Measurements from ENCODE around the gene ITPKB.

The ITPKB gene

DNA sequence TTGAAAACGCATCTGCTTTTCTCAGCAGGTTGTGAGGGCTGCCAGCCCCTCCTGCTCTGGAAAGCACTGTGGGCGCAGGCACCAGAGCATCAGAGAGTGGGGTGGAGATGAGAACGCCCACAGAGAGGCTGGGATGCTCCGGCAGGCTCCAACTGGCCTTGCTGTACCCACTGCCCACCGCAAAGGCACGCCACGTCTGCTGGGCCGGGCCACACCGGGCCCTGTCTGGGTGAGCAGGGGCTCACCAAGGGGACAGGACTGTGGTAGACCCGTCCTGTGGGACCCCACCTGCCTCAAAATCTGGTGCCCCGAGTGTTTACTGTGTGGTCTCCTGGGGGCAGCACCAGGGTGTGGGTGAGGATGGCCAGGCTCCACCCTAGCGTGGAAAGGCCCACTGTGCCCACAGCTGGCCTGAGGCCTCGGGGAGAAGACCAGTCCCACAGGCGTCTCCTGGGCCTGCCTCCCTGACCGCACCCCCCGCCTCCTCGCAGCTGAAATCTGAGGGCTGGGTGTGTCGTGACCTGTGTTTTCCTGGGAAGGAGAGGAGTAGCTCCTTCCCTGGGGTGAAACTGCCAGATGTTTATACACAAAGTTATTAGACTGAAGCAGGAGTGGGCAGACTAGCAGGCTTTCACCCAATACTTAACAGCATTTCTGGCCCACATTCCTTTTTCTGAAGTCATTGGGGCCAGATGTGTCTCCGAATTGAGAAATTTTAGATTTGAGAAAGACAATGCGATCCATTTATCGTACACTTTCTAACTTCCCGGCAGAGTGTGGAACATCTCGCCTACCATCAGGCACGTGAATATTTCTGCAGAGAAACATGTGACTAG is 136.7 kb downstream of the ITPKB start:
- Histone ChIP-seq H3K23ac (ENCODE audit: low read depth, low read length, poor library complexity) (no peak overlapping the region), H3K4me3 (ENCODE audit: low read length in 2 of 2) (no peak overlapping the region), H3K27me3 (ENCODE audit: control insufficient read depth in 3 of 3, insufficient read depth in 3 of 3, low read depth in 1 of 3, low read length in 3 of 3) (peaks cover 0 to 53% (median 0%) of the 10 kb centered on the region in 3 experiments), H3K9ac (ENCODE audit: low read depth, low read length, poor library complexity) (no peak overlapping the region), H3K79me1 (ENCODE audit: low read depth, low read length) (no peaks in the 10 kb centered on the region), H2BK120ac (ENCODE audit: low read depth, low read length) (no peak overlapping the region), H2BK5ac (ENCODE audit: low read length) (no peak overlapping the region), H2AK5ac (ENCODE audit: low read depth, low read length) (peak overlapping the region; percentile 53), H3K4ac (ENCODE audit: low read length) (no peak overlapping the region), H2BK15ac (ENCODE audit: low read length) (no peak overlapping the region), H3K4me1 (ENCODE audit: control insufficient read depth in 2 of 2, insufficient read depth in 1 of 2, low read depth in 1 of 2, low read length in 2 of 2) (peaks cover 3 to 24% of the 10 kb centered on the region in 2 donors), H3K9me3 (replicated peaks in 1 of 2; ENCODE audit: control insufficient read depth in 2 of 2, insufficient read depth in 1 of 2, low read depth in 1 of 2, low read length in 2 of 2) (no peaks in the 10 kb centered on the region), H3K18ac (ENCODE audit: low read length) (peak overlapping the region; percentile 54), H4K8ac (ENCODE audit: low read depth, low read length) (no peak overlapping the region), H3K14ac (ENCODE audit: low read length) (no peak overlapping the region), H4K91ac (ENCODE audit: low read depth, low read length, poor library complexity) (no peak overlapping the region), H2BK12ac (ENCODE audit: low read length) (no peak overlapping the region), H3K27ac (replicated peaks; ENCODE audit: low read length) (no peak overlapping the region), H3K4me2 (ENCODE audit: insufficient read depth, low read length, poor library complexity, severe bottlenecking) (no peak overlapping the region), H3K36me3 (replicated peaks in 1 of 2; ENCODE audit: control insufficient read depth in 2 of 2, insufficient read depth in 2 of 2, low read length in 2 of 2) (no peaks in the 10 kb centered on the region), H2AFZ (ENCODE audit: low read length) (no peak overlapping the region)
- WGBS, 2 donors (ENCODE audit: extremely low coverage in 2 of 2, insufficient read length in 2 of 2, insufficient replicate concordance in 1 of 2), result no CpG with 5 or more reads among the region's 24 CpGs
- DNase-seq (ENCODE audit: low spot score), result no peak

DNA sequence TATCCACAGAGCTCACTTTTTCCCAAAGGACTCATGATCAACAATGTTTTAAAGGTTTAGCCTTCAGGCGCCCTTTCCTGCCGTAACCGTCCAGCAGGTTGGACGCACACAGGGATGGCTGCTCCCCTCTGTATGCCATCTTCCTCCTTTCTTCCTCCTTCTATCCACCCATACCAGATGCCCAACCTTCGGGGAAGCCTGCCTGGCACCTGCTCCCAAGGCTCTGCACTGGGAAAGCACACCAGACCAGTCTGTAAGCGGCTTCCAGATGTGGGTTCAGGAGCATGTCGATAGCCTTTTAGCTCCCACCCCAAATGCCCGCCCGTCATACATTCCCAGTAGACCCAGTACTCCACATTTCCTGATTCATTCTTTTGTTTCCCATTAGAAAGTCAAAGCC is 137.6 kb downstream of the ITPKB start:
- Histone ChIP-seq H2AFZ (ENCODE audit: low read length) (no peak overlapping the region), H3K4me3 (ENCODE audit: low read length in 2 of 2) (no peak overlapping the region), H2BK12ac (ENCODE audit: low read length) (no peak overlapping the region), H3K18ac (ENCODE audit: low read length) (no peak overlapping the region), H2BK120ac (ENCODE audit: low read depth, low read length) (no peak overlapping the region), H3K4ac (ENCODE audit: low read length) (no peak overlapping the region), H4K91ac (ENCODE audit: low read depth, low read length, poor library complexity) (no peak overlapping the region), H3K14ac (ENCODE audit: low read length) (no peak overlapping the region), H3K36me3 (replicated peaks in 1 of 2; ENCODE audit: control insufficient read depth in 2 of 2, insufficient read depth in 2 of 2, low read length in 2 of 2) (no peaks in the 10 kb centered on the region), H3K27me3 (ENCODE audit: control insufficient read depth in 3 of 3, insufficient read depth in 3 of 3, low read depth in 1 of 3, low read length in 3 of 3) (peaks cover 0 to 44% (median 0%) of the 10 kb centered on the region in 3 experiments), H3K4me2 (ENCODE audit: insufficient read depth, low read length, poor library complexity, severe bottlenecking) (no peak overlapping the region), H3K9me3 (replicated peaks in 1 of 2; ENCODE audit: control insufficient read depth in 2 of 2, insufficient read depth in 1 of 2, low read depth in 1 of 2, low read length in 2 of 2) (no peaks in the 10 kb centered on the region), H3K23ac (ENCODE audit: low read depth, low read length, poor library complexity) (no peak overlapping the region), H2BK15ac (ENCODE audit: low read length) (no peak overlapping the region), H3K4me1 (ENCODE audit: control insufficient read depth in 2 of 2, insufficient read depth in 1 of 2, low read depth in 1 of 2, low read length in 2 of 2) (peaks cover 3 to 24% of the 10 kb centered on the region in 2 donors), H3K79me1 (ENCODE audit: low read depth, low read length) (no peaks in the 10 kb centered on the region), H3K9ac (ENCODE audit: low read depth, low read length, poor library complexity) (no peak overlapping the region), H2AK5ac (ENCODE audit: low read depth, low read length) (no peak overlapping the region), H2BK5ac (ENCODE audit: low read length) (no peak overlapping the region), H4K8ac (ENCODE audit: low read depth, low read length) (no peak overlapping the region), H3K27ac (replicated peaks; ENCODE audit: low read length) (no peak overlapping the region)
- WGBS, 2 donors (ENCODE audit: extremely low coverage in 2 of 2, insufficient read length in 2 of 2, insufficient replicate concordance in 1 of 2), result no CpG with 5 or more reads among the region's 9 CpGs
- no peak for DNase-seq (ENCODE audit: low spot score)

DNA sequence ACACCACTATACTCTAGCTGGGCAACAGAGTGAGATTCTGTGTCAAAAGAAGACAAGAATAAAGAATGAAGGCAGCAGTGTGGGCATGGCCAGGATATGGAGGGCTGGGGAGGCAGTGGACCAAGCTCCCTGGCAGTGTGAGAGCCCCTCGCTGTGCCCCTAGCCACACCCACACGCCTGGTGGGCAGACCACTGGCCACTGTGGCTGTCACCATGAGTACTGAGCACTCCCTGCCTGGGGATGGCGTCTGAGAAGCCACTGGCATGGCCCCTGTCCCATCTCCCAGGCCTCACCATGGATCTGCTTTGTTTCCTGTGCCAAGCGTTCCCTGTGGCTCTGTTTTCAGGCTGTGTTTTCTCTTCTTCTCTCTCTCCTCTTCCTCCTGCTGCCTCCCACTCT is 138.8 kb downstream of the ITPKB start:
- Histone ChIP-seq H3K27me3 (ENCODE audit: control insufficient read depth in 3 of 3, insufficient read depth in 3 of 3, low read depth in 1 of 3, low read length in 3 of 3) (peaks cover 0 to 32% (median 0%) of the 10 kb centered on the region in 3 experiments), H3K9me3 (replicated peaks in 1 of 2; ENCODE audit: control insufficient read depth in 2 of 2, insufficient read depth in 1 of 2, low read depth in 1 of 2, low read length in 2 of 2) (peaks cover 0 to 2% of the 10 kb centered on the region in 2 donors), H3K18ac (ENCODE audit: low read length) (peak overlapping the region; percentile 49), H3K27ac (replicated peaks; ENCODE audit: low read length) (no peak overlapping the region), H3K4me1 (ENCODE audit: control insufficient read depth in 2 of 2, insufficient read depth in 1 of 2, low read depth in 1 of 2, low read length in 2 of 2) (peaks cover 3 to 20% of the 10 kb centered on the region in 2 donors), H4K91ac (ENCODE audit: low read depth, low read length, poor library complexity) (peak overlapping the region; percentile 3), H4K8ac (ENCODE audit: low read depth, low read length) (no peak overlapping the region), H3K4me3 (ENCODE audit: low read length in 2 of 2) (no peak overlapping the region), H2BK15ac (ENCODE audit: low read length) (no peak overlapping the region), H3K36me3 (replicated peaks in 1 of 2; ENCODE audit: control insufficient read depth in 2 of 2, insufficient read depth in 2 of 2, low read length in 2 of 2) (no peaks in the 10 kb centered on the region), H2BK12ac (ENCODE audit: low read length) (no peak overlapping the region), H2AFZ (ENCODE audit: low read length) (no peak overlapping the region), H3K79me1 (ENCODE audit: low read depth, low read length) (no peaks in the 10 kb centered on the region), H2BK5ac (ENCODE audit: low read length) (no peak overlapping the region), H2BK120ac (ENCODE audit: low read depth, low read length) (no peak overlapping the region), H3K9ac (ENCODE audit: low read depth, low read length, poor library complexity) (no peak overlapping the region), H3K4me2 (ENCODE audit: insufficient read depth, low read length, poor library complexity, severe bottlenecking) (no peak overlapping the region), H3K14ac (ENCODE audit: low read length) (no peak overlapping the region), H3K4ac (ENCODE audit: low read length) (peak overlapping the region; percentile 85), H2AK5ac (ENCODE audit: low read depth, low read length) (peak overlapping the region; percentile 60), H3K23ac (ENCODE audit: low read depth, low read length, poor library complexity) (peak overlapping the region; percentile 9)
- WGBS, 2 donors (ENCODE audit: extremely low coverage in 2 of 2, insufficient read length in 2 of 2, insufficient replicate concordance in 1 of 2), result no CpG with 5 or more reads among the region's 4 CpGs
- DNase-seq (ENCODE audit: low spot score), result no peak

DNA sequence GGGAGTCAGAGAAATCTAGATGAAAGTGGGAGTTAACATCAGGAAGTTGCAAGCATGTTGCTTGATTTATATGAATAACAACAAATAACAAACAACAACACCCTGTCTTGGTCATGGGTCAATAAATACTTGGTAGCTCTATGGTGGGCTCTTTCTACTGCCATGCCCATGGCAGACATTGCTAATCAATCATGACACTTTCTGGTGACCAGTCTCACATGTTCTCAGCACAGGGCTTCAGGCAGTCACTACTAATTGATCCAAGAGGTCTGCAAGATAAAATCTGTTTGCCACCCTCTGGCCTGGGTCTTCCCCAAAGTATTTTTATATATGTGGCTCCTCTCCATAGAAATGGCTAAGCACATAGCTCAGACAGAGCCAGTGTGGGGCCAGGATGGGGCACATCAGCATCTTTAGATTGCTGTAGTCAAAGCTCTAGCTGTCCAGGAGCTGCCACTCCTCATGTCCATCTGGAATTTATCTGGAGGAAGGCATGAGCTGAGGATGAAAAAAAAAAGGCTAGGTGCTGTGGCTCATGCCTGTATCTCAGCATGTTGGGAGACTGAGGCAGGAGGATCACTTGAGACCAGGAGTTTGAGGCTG is 139.3 kb downstream of the ITPKB start:
- Histone ChIP-seq H3K79me1 (ENCODE audit: low read depth, low read length) (no peaks in the 10 kb centered on the region), H3K27ac (replicated peaks; ENCODE audit: low read length) (no peak overlapping the region), H4K8ac (ENCODE audit: low read depth, low read length) (no peak overlapping the region), H3K36me3 (replicated peaks in 1 of 2; ENCODE audit: control insufficient read depth in 2 of 2, insufficient read depth in 2 of 2, low read length in 2 of 2) (no peaks in the 10 kb centered on the region), H3K18ac (ENCODE audit: low read length) (no peak overlapping the region), H3K4ac (ENCODE audit: low read length) (no peak overlapping the region), H2BK5ac (ENCODE audit: low read length) (no peak overlapping the region), H3K23ac (ENCODE audit: low read depth, low read length, poor library complexity) (no peak overlapping the region), H3K9ac (ENCODE audit: low read depth, low read length, poor library complexity) (no peak overlapping the region), H4K91ac (ENCODE audit: low read depth, low read length, poor library complexity) (no peak overlapping the region), H2AK5ac (ENCODE audit: low read depth, low read length) (no peak overlapping the region), H2BK15ac (ENCODE audit: low read length) (no peak overlapping the region), H3K27me3 (ENCODE audit: control insufficient read depth in 3 of 3, insufficient read depth in 3 of 3, low read depth in 1 of 3, low read length in 3 of 3) (peaks cover 0 to 27% (median 0%) of the 10 kb centered on the region in 3 experiments), H2BK120ac (ENCODE audit: low read depth, low read length) (no peak overlapping the region), H3K4me1 (ENCODE audit: control insufficient read depth in 2 of 2, insufficient read depth in 1 of 2, low read depth in 1 of 2, low read length in 2 of 2) (peaks cover 3 to 15% of the 10 kb centered on the region in 2 donors), H3K9me3 (replicated peaks in 1 of 2; ENCODE audit: control insufficient read depth in 2 of 2, insufficient read depth in 1 of 2, low read depth in 1 of 2, low read length in 2 of 2) (peaks cover 0 to 2% of the 10 kb centered on the region in 2 donors), H2AFZ (ENCODE audit: low read length) (no peak overlapping the region), H3K14ac (ENCODE audit: low read length) (no peak overlapping the region), H3K4me3 (ENCODE audit: low read length in 2 of 2) (no peak overlapping the region), H3K4me2 (ENCODE audit: insufficient read depth, low read length, poor library complexity, severe bottlenecking) (no peak overlapping the region), H2BK12ac (ENCODE audit: low read length) (no peak overlapping the region)
- no peak for DNase-seq (ENCODE audit: low spot score)
